NOMO-1 treated with dmso at 0.1 percent for 144 hours (cell line): Measurements from ENCODE around the gene MEF2C.

Experiments used
- DNase-seq: peaks from one replicate; lab custom pipeline; 2025; ENCODE audit not compliant: unreplicated experiment; lab: John Stamatoyannopoulos, UW

The MEF2C gene

GRCh38 chr5:88889189-88890069 lies 6.4 kb upstream of the MEF2C start:
- DNase-seq, result peak; percentile 70

GRCh38 chr5:88888848-88889188 lies 5.8 kb upstream of the MEF2C start:
- no peak for DNase-seq

GRCh38 chr5:88888291-88888690 lies 5.3 kb upstream of the MEF2C start:
- no peak for DNase-seq

- DNase-seq, result peak; percentile 46
Measured at GRCh38 chr5:88887342-88887741, 4.4 kb upstream of the MEF2C start.

- DNase-seq, result peak; percentile 42
Measured at GRCh38 chr5:88886746-88887341, 3.9 kb upstream of the MEF2C start.

- DNase-seq, result no peak
Measured at GRCh38 chr5:88886252-88886651, 3.3 kb upstream of the MEF2C start.

GRCh38 chr5:88885002-88885401 lies 2.0 kb upstream of the MEF2C start:
- DNase-seq, result no peak

- DNase-seq, result no peak
Measured at GRCh38 chr5:88884608-88884877, 1.6 kb upstream of the MEF2C start.

- peak; percentile 57 for DNase-seq
Measured at GRCh38 chr5:88883836-88884607, 1.0 kb upstream of the MEF2C start.

GRCh38 chr5:88882276-88883038 lies 527 bp downstream of the MEF2C start:
- peak; percentile 21 for DNase-seq

- DNase-seq, result no peak
Measured at GRCh38 chr5:88881571-88881971, 1.4 kb downstream of the MEF2C start.

GRCh38 chr5:88880201-88880600 lies 2.8 kb downstream of the MEF2C start:
- no peak for DNase-seq

GRCh38 chr5:88879724-88880123 lies 3.3 kb downstream of the MEF2C start:
- DNase-seq, result no peak

- DNase-seq, result no peak
Measured at GRCh38 chr5:88878976-88879375, 4.0 kb downstream of the MEF2C start.

- no peak for DNase-seq
Measured at GRCh38 chr5:88877826-88878225, 5.2 kb downstream of the MEF2C start.

GRCh38 chr5:88876714-88877113 lies 6.3 kb downstream of the MEF2C start:
- no peak for DNase-seq

- peak; percentile 48 for DNase-seq
Measured at GRCh38 chr5:88875341-88876234, 7.4 kb downstream of the MEF2C start.

GRCh38 chr5:88873447-88873846 lies 9.5 kb downstream of the MEF2C start:
- DNase-seq, result no peak

GRCh38 chr5:88872971-88873370 lies 10.0 kb downstream of the MEF2C start:
- DNase-seq, result no peak

GRCh38 chr5:88870285-88870684 lies 12.7 kb downstream of the MEF2C start:
- no peak for DNase-seq
